Adipose tissue (tissue), 3 donors: ENCODE results near the gene CHCHD5. TPM values are rescaled to one million over a fixed set of nuclear protein-coding genes. Genes with fewer than 3 reads are reported as not detected.

Source experiments
- H3K27ac ChIP-seq: one replicate; pipeline ENCODE4 v1.5.1; 2013; ENCODE audit warnings: low read depth, low read length
- WGBS, 3 donors: extraction: QIAGEN DNeasy Blood & Tissue Kit; methylation state at CpG; one replicate each; pipeline ENCODE4 v1.1.7; 2013; 5-methylcytosine and 5-hydroxymethylcytosine counted together
- polyA plus RNA-seq, 3 donors: library from polyadenylated mRNA; stranded (reverse); fragments of 200-250 nt; gene quantifications; one replicate each; pipeline ENCODE4 v1.2.3, GENCODE V29; 2013
- donor health status: healthy with polysubstance abuse.
- donor health status: Bipolar disorder and iron deficiency.
- donor health status: healthy.

Gene CHCHD5
- polyA plus RNA-seq, 3 donors = 37.1 to 50.0 (median 42.3) TPM

GRCh38 chr2:112637289-112637660 is 52.9 kb downstream of the CHCHD5 start:
- H3K27ac ChIP-seq = no peak overlapping the region
- WGBS, 3 donors = 84 to 91% (median 85%) methylated on average over 4 of the region's 4 CpGs

Other genes with a start within 250 kb of the CHCHD5 start
- gene RGPD8, start 151.0 kb upstream of the CHCHD5 start, polyA plus RNA-seq = 1 to 10 TPM in 2 of 3 donors, under 1 TPM in 1; 0.65 to 2.2 (median 1.6) TPM
- 10 to 100 TPM in 1 of 3 donors, 1 to 10 TPM in 2; 3.7 to 10.8 (median 9.9) TPM for gene TTL, start 102.5 kb upstream of the CHCHD5 start, polyA plus RNA-seq
- gene POLR1B, start 42.1 kb upstream of the CHCHD5 start, polyA plus RNA-seq = 1 to 10 TPM; 3.1 to 7.6 (median 4.4) TPM
- 10 to 100 TPM; 19.5 to 33.7 (median 31.3) TPM for gene SLC20A1, start 61.3 kb downstream of the CHCHD5 start, polyA plus RNA-seq
- under 1 TPM in 1 of 3 donors, not detected in 2; 0.03 TPM for gene NT5DC4, start 136.4 kb downstream of the CHCHD5 start, polyA plus RNA-seq
- under 1 TPM in 2 of 3 donors, not detected in 1; 0.05 to 0.16 TPM for gene CKAP2L, start 180.0 kb downstream of the CHCHD5 start, polyA plus RNA-seq
- gene IL1A, start 199.9 kb downstream of the CHCHD5 start, polyA plus RNA-seq = 1 to 10 TPM in 1 of 3 donors, not detected in 2; 1.2 TPM